GM10248 (cell line): Measurements from ENCODE around the gene YIPF4.
"Not testable (repeated sequence)": the region's sequence is repeated elsewhere in the genome, so short reads cannot be mapped to it uniquely, and the experiment has no call there.

ENCODE experiments used
- CTCF ChIA-PET: fragments of 300-600 bp; sonication (Branson Sonifier 250); formaldehyde crosslinking; extraction: SDS; loops from one replicate; lab custom pipeline; 2021; ENCODE audit warnings: antibody characterized with exemption; lab: Yijun Ruan, JAX
- POLR2A ChIA-PET: fragments of 350-650 bp; sonication (Branson Sonifier 250); formaldehyde crosslinking; extraction: SDS; loops from one replicate; lab custom pipeline; 2020; ENCODE audit warnings: antibody characterized with exemption; lab: Yijun Ruan, JAX
- DNase-seq: peaks from one replicate; pipeline ENCODE4 v3.0.0; 2012; ENCODE audit errors: extremely low spot score
- TF ChIP-seq, protein P1 (sequence below): IDR thresholded peaks from 2 replicates; pipeline ENCODE4 v1.5.1; 2012; ENCODE audit warnings: mild to moderate bottlenecking, low read depth; ENCODE audit errors: extremely low read depth, missing control alignments, control extremely low read depth

The YIPF4 gene

DNA sequence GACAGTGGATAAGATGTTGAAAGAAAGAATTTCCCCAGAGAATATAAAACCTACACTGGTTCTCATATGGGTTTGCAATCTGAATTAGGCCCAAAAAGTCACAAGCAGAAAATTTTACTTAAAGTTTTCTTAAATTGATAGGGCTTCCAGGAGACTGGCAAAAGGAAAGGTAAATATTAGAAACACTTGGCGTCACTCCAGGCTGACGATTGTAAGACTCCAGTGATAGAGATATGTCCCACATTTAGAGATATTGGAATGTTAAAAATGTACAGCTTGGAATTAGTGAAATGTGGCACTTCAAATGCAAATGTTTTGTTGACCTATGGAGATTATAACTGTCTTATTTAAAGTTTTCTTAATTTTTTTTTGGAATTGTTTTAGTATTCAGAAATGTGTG is 14.0 kb downstream of the YIPF4 start:
- no peak for DNase-seq
- POLR2A ChIA-PET, result no interaction called here
- TF ChIP-seq, protein P1, sequence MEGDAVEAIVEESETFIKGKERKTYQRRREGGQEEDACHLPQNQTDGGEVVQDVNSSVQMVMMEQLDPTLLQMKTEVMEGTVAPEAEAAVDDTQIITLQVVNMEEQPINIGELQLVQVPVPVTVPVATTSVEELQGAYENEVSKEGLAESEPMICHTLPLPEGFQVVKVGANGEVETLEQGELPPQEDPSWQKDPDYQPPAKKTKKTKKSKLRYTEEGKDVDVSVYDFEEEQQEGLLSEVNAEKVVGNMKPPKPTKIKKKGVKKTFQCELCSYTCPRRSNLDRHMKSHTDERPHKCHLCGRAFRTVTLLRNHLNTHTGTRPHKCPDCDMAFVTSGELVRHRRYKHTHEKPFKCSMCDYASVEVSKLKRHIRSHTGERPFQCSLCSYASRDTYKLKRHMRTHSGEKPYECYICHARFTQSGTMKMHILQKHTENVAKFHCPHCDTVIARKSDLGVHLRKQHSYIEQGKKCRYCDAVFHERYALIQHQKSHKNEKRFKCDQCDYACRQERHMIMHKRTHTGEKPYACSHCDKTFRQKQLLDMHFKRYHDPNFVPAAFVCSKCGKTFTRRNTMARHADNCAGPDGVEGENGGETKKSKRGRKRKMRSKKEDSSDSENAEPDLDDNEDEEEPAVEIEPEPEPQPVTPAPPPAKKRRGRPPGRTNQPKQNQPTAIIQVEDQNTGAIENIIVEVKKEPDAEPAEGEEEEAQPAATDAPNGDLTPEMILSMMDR, result no peak
- CTCF ChIA-PET, result no interaction called here

GRCh38 chr2:32293493-32293892 is 15.8 kb downstream of the YIPF4 start:
- POLR2A ChIA-PET, CTCF ChIA-PET, DNase-seq: not testable (repeated sequence)

GRCh38 chr2:32293966-32294562 is 16.4 kb downstream of the YIPF4 start:
- POLR2A ChIA-PET, DNase-seq, CTCF ChIA-PET: not testable (repeated sequence)

DNA sequence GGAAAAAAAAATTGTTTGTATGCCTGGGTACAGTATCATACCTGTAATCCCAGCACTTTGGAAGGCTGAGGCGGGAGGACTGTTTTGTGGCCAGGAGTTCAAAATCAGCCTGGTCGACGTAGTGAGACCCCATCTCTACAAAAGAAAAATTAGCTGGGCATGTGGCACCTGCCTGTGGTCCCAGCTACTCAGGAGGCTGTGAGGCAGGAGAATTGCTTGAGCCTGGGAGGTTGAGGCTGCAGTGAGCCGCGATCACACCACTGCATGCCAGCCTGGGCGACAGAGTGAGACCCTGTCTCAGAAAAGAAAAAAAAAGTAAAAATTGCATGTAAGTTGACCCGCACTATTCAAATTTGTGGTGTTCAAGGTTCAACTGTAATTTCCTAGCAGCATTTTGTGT is 32.9 kb downstream of the YIPF4 start:
- no peak for DNase-seq
- POLR2A ChIA-PET, result no interaction called here
- CTCF ChIA-PET, result interaction anchor here (2.1 kb wide), 1 partner anchor 10 kb away, joined by 6 read pairs; no protein-coding TSS in a partner anchor
- TF ChIP-seq, protein P1, result no peak

GRCh38 chr2:32314886-32315285 is 37.2 kb downstream of the YIPF4 start:
- DNase-seq, result no peak
- TF ChIP-seq, protein P1, result no peak
- ChIA-PET CTCF (interaction anchor here (1.1 to 1.2 kb wide), 3 partner anchors 9 to 34 kb away, joined by 3 to 4 read pairs (median 3); no protein-coding TSS in a partner anchor), POLR2A (no interaction called here)

- POLR2A ChIA-PET, result not testable (repeated sequence)
Measured at GRCh38 chr2:32328679-32329078, 51.0 kb downstream of the YIPF4 start.

DNA sequence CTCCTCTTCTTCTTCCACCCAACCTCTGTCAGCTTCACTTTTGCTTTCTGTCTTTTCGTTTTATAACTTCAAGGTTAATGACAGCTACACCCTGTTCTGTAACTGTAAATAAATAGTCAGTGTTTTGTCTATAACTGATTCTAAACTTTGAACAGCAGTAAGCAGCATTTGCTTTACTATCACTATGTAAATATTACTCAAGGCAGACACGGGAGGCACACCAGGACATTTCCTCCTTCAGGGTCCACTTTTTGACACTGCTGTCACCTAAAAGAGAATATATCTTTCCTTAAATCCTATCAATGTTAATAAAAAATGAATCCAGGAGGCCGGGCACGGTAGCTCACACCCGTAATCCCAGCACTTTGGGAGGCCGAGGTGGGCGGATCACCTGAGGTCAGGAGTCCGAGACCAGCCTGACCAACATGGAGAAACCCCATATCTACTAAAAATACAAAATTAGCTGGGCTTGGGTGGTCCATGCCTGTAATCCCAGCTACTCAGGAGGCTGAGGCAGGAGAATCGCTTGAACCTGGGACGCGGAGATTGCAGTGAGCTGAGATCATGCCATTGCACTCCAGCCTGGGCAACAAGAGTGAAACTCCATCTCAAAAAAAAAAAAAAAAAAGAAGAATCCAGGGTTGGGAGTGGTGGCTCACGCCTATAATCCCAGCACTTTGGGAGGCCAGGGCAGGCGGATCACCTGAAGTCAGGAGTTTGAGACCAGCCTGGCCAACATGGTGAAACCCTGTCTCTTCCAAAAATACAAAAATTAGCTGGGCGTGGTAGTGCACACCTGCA is 51.7 kb downstream of the YIPF4 start:
- POLR2A ChIA-PET, result interaction anchor here (0.7 kb wide), 1 partner anchor 1908 kb away, joined by 3 read pairs; no protein-coding TSS in a partner anchor
- DNase-seq, CTCF ChIA-PET: not testable (repeated sequence)

More at GRCh38 chr2:32328679-32329078, 51.0 kb downstream of the YIPF4 start:
- DNase-seq, CTCF ChIA-PET: not testable (repeated sequence)

DNA sequence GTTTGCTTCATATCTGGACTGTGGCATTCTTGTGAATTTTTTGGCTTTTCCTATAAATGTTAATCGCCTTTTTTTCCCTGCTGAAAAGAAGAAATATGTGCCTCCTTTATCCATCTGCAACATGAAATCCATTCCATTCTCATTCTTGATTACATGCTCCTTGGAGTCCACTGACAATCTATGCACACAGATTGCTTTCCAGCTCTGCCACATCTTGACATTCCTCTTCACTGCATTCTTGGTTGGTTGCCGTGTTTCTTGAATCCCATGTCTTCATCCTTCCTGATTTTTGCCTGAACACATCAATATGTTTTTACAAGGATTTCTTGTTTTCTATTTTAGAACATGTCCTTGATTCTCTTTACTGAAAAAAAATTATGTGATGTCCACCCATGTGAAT is 52.4 kb downstream of the YIPF4 start:
- TF ChIP-seq, protein P1, result no peak
- no peak for DNase-seq
- CTCF ChIA-PET, result no interaction called here
- POLR2A ChIA-PET, result interaction anchor here (0.7 kb wide), 1 partner anchor 1908 kb away, joined by 3 read pairs; no protein-coding TSS in a partner anchor
